Skeletal muscle tissue (tissue), 4 donors: ENCODE data around the gene UBXN11. TPM values are rescaled to one million over a fixed set of nuclear protein-coding genes. Genes with fewer than 3 reads are reported as not detected.

Experiments
- H3K27ac ChIP-seq: one replicate; pipeline ENCODE4 v1.7.0; 2013; ENCODE audit warnings: mild to moderate bottlenecking, low read depth, low read length, inconsistent platforms
- H3K27me3 ChIP-seq, 3 donors: one replicate each; pipeline ENCODE4 v1.7.0; 2013; ENCODE audit warnings: low read length in 3 of 3; ENCODE audit not compliant: control insufficient read depth in 3 of 3, insufficient read depth in 3 of 3
- H3K36me3 ChIP-seq, 3 donors: one replicate each; pipeline ENCODE4 v1.7.0; 2013; ENCODE audit warnings: low read length in 3 of 3; ENCODE audit not compliant: control insufficient read depth in 3 of 3, insufficient read depth in 3 of 3
- H3K4me1 ChIP-seq, 3 donors: one replicate each; pipeline ENCODE4 v1.7.0; 2013; ENCODE audit warnings: low read length in 3 of 3, mild to moderate bottlenecking in 3 of 3; ENCODE audit not compliant: control insufficient read depth in 3 of 3, insufficient read depth in 3 of 3
- H3K4me3 ChIP-seq, 3 donors: one replicate each; pipeline ENCODE4 v1.7.0; 2013; ENCODE audit warnings: low read length in 3 of 3
- H3K9ac ChIP-seq, 3 donors: one replicate each; pipeline ENCODE4 v1.7.0; 2013; ENCODE audit warnings: low read length in 3 of 3, mild to moderate bottlenecking in 3 of 3, moderate library complexity in 2 of 3, low read depth in 1 of 3
- H3K9me3 ChIP-seq, 3 donors: one replicate each; pipeline ENCODE4 v1.7.0; 2013; ENCODE audit warnings: low read length in 3 of 3; ENCODE audit not compliant: control insufficient read depth in 3 of 3
- total RNA-seq: library from RNA; depleted of rRNA; stranded (reverse); fragments of >200 nt; gene quantifications from one replicate; pipeline ENCODE4 v1.2.3, GENCODE V29; 2014
- donor health status: Osteomylitis.

The UBXN11 gene
- 2.1 TPM for total RNA-seq

GRCh38 chr1:26306290-26307229, at the start of gene UBXN11:
UBXN11 (minus strand) TSS chr1:26306636; CDS start chr1:26302883, 3,753 bp downstream.
- Histone ChIP-seq H3K9ac (peak within 1 kb of the TSS; percentile 79 to 84 (median 83)), H3K4me1 (peaks cover 12 to 19% (median 13%) of the 10 kb centered on the region in 3 donors), H3K27ac (peak within 1 kb of the TSS; percentile 44)

GRCh38 chr1:26356106-26356505, 49.7 kb upstream of the UBXN11 start:
- no peak overlapping the region for H3K27ac ChIP-seq
- H3K4me3 ChIP-seq = no peak overlapping the region
- H3K9ac ChIP-seq = no peak overlapping the region
- H3K36me3 ChIP-seq = no peaks in the 10 kb centered on the region
- peaks cover 4 to 7% (median 6%) of the 10 kb centered on the region in 3 donors for H3K4me1 ChIP-seq
- H3K27me3 ChIP-seq = peaks cover 36 to 54% (median 41%) of the 10 kb centered on the region in 3 donors
- H3K9me3 ChIP-seq = no peaks in the 10 kb centered on the region

More at GRCh38 chr1:26306290-26307229, at the start of gene UBXN11:
- peak within 1 kb of the TSS; percentile 88 to 96 (median 89) for H3K4me3 ChIP-seq
- H3K9me3 ChIP-seq = no peaks in the 10 kb centered on the region
- no peaks in the 10 kb centered on the region for H3K36me3 ChIP-seq
- no peaks in the 10 kb centered on the region for H3K27me3 ChIP-seq

- peaks cover 25 to 42% (median 29%) of the 10 kb centered on the region in 3 donors for H3K27me3 ChIP-seq
- no peaks in the 10 kb centered on the region for H3K9me3 ChIP-seq
- H3K4me3 ChIP-seq = no peak overlapping the region
- no peaks in the 10 kb centered on the region for H3K36me3 ChIP-seq
- no peaks in the 10 kb centered on the region for H3K4me1 ChIP-seq
- H3K9ac ChIP-seq = no peak overlapping the region
- no peak overlapping the region for H3K27ac ChIP-seq
Observed at GRCh38 chr1:26354972-26355371, 48.5 kb upstream of the UBXN11 start.

GRCh38 chr1:26353976-26354820, 47.8 kb upstream of the UBXN11 start, which contains the start of gene CRYBG2:
CRYBG2 (minus strand) TSS chr1:26354130; CDS start chr1:26346657, 7,473 bp downstream.
- Histone ChIP-seq H3K4me1 (no peaks in the 10 kb centered on the region), H3K9ac (no peak within 1 kb of the TSS), H3K36me3 (no peaks in the 10 kb centered on the region), H3K27ac (no peak within 1 kb of the TSS), H3K9me3 (no peaks in the 10 kb centered on the region), H3K4me3 (no peak within 1 kb of the TSS), H3K27me3 (peaks cover 21 to 39% (median 21%) of the 10 kb centered on the region in 3 donors)

- no peaks in the 10 kb centered on the region for H3K9me3 ChIP-seq
- no peak overlapping the region for H3K27ac ChIP-seq
- peaks cover 13 to 31% (median 14%) of the 10 kb centered on the region in 3 donors for H3K27me3 ChIP-seq
- no peaks in the 10 kb centered on the region for H3K4me1 ChIP-seq
- H3K4me3 ChIP-seq = no peak overlapping the region
- no peaks in the 10 kb centered on the region for H3K36me3 ChIP-seq
- H3K9ac ChIP-seq = no peak overlapping the region
Observed at GRCh38 chr1:26353210-26353859, 46.9 kb upstream of the UBXN11 start.

- H3K27me3 ChIP-seq = peaks cover 12 to 29% (median 13%) of the 10 kb centered on the region in 3 donors
- no peaks in the 10 kb centered on the region for H3K36me3 ChIP-seq
- H3K4me3 ChIP-seq = no peak overlapping the region
- H3K9ac ChIP-seq = no peak overlapping the region
- H3K27ac ChIP-seq = no peak overlapping the region
- no peaks in the 10 kb centered on the region for H3K9me3 ChIP-seq
- no peaks in the 10 kb centered on the region for H3K4me1 ChIP-seq
Observed at GRCh38 chr1:26352338-26352679, 45.9 kb upstream of the UBXN11 start.

GRCh38 chr1:26351590-26352337, 45.3 kb upstream of the UBXN11 start:
- Histone ChIP-seq H3K4me3 (no peak overlapping the region), H3K9me3 (no peaks in the 10 kb centered on the region), H3K27me3 (peaks cover 12 to 27% (median 13%) of the 10 kb centered on the region in 3 donors), H3K36me3 (no peaks in the 10 kb centered on the region), H3K4me1 (no peaks in the 10 kb centered on the region), H3K9ac (no peak overlapping the region), H3K27ac (no peak overlapping the region)

GRCh38 chr1:26350701-26351589, 44.5 kb upstream of the UBXN11 start:
- H3K27ac ChIP-seq = no peak overlapping the region
- H3K4me3 ChIP-seq = no peak overlapping the region
- H3K9me3 ChIP-seq = no peaks in the 10 kb centered on the region
- peaks cover 4 to 20% (median 5%) of the 10 kb centered on the region in 3 donors for H3K27me3 ChIP-seq
- no peaks in the 10 kb centered on the region for H3K36me3 ChIP-seq
- H3K9ac ChIP-seq = no peak overlapping the region
- H3K4me1 ChIP-seq = no peaks in the 10 kb centered on the region
